ENCODE results near the gene EXOC7. TPM values are rescaled to one million over a fixed set of nuclear protein-coding genes. Genes with fewer than 3 reads are reported as not detected.

EXOC7 gene
- total RNA-seq, 1 donor from 2014 or later = 80.1 TPM

DNA sequence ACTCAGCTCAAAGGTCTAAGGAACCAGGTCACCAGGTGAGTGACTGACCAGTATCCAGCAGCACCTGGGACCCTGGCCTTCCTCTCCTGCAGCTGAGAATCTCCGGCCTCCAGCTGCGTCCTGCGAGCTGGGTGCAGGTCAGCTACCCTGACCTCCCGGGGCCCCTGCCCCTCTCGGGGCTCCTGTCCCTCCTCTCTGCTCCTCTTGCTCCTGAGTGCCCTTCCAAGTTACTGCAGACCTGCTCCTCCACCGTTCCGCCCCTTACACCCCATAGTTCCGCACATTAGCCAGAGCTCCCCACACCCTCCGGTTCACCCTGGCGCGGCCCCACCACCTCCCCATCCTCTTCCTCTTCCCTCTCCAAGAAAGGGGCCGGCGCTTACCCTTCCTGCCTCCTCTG, 26.9 kb upstream of the EXOC7 start:
- H3K27me3 ChIP-seq (ENCODE audit: control insufficient read depth, insufficient read depth, low read length) = peaks cover 6% of the 10 kb centered on the region
- TF ChIP-seq, protein P1, sequence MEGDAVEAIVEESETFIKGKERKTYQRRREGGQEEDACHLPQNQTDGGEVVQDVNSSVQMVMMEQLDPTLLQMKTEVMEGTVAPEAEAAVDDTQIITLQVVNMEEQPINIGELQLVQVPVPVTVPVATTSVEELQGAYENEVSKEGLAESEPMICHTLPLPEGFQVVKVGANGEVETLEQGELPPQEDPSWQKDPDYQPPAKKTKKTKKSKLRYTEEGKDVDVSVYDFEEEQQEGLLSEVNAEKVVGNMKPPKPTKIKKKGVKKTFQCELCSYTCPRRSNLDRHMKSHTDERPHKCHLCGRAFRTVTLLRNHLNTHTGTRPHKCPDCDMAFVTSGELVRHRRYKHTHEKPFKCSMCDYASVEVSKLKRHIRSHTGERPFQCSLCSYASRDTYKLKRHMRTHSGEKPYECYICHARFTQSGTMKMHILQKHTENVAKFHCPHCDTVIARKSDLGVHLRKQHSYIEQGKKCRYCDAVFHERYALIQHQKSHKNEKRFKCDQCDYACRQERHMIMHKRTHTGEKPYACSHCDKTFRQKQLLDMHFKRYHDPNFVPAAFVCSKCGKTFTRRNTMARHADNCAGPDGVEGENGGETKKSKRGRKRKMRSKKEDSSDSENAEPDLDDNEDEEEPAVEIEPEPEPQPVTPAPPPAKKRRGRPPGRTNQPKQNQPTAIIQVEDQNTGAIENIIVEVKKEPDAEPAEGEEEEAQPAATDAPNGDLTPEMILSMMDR (IDR thresholded peaks at IDR 0.05; ENCODE audit: insufficient read depth, low read length, poor library complexity, severe bottlenecking) = no peak
- DNase-seq (ENCODE audit: low read depth) = no peak
- H3K4me3 ChIP-seq (ENCODE audit: low read depth, low read length) = no peak overlapping the region
- no peaks in the 10 kb centered on the region for H3K36me3 ChIP-seq (ENCODE audit: control insufficient read depth, insufficient read depth, low read length)

DNA sequence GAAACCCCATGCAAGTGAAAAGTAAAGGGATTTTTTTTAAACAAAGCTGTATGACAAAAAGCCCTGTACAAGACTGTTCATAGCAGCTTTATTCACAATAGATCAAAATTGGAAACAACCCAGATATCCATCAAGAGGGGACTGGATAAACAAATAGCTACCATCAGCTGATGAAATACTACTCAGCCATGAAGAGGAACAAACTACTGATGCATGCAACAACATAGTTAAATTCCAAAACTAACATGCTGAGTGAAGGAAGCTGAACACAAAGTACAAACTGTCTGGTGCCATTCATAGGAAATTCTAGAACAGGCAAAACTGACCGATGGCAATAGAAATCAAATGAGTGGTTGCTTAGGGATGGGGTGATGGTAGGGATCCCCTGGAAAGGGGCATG, 22.3 kb upstream of the EXOC7 start:
- no peak for DNase-seq (ENCODE audit: low read depth)
- no peaks in the 10 kb centered on the region for H3K36me3 ChIP-seq (ENCODE audit: control insufficient read depth, insufficient read depth, low read length)
- TF ChIP-seq, protein P1 (IDR thresholded peaks at IDR 0.05; ENCODE audit: insufficient read depth, low read length, poor library complexity, severe bottlenecking) = no peak
- H3K27me3 ChIP-seq (ENCODE audit: control insufficient read depth, insufficient read depth, low read length) = no peaks in the 10 kb centered on the region
- H3K4me3 ChIP-seq (ENCODE audit: low read depth, low read length) = no peak overlapping the region

- TF ChIP-seq, protein P1 (IDR thresholded peaks at IDR 0.05; ENCODE audit: insufficient read depth, low read length, poor library complexity, severe bottlenecking) = no peak
- Histone ChIP-seq H3K4me3 (ENCODE audit: low read depth, low read length) (no peak overlapping the region), H3K36me3 (ENCODE audit: control insufficient read depth, insufficient read depth, low read length) (no peaks in the 10 kb centered on the region), H3K27me3 (ENCODE audit: control insufficient read depth, insufficient read depth, low read length) (no peaks in the 10 kb centered on the region)
- no peak for DNase-seq (ENCODE audit: low read depth)
Measured at GRCh38 chr17:76125391-76125675, 21.7 kb upstream of the EXOC7 start.

GRCh38 chr17:76124582-76125390, 21.2 kb upstream of the EXOC7 start:
- no peak overlapping the region for H3K4me3 ChIP-seq (ENCODE audit: low read depth, low read length)
- no peak for DNase-seq (ENCODE audit: low read depth)
- TF ChIP-seq, protein P1 (IDR thresholded peaks at IDR 0.05; ENCODE audit: insufficient read depth, low read length, poor library complexity, severe bottlenecking) = peak; percentile 28
- no peaks in the 10 kb centered on the region for H3K36me3 ChIP-seq (ENCODE audit: control insufficient read depth, insufficient read depth, low read length)
- H3K27me3 ChIP-seq (ENCODE audit: control insufficient read depth, insufficient read depth, low read length) = no peaks in the 10 kb centered on the region

- Histone ChIP-seq H3K36me3 (ENCODE audit: control insufficient read depth, insufficient read depth, low read length) (no peaks in the 10 kb centered on the region), H3K4me3 (ENCODE audit: low read depth, low read length) (no peak overlapping the region), H3K27me3 (ENCODE audit: control insufficient read depth, insufficient read depth, low read length) (no peaks in the 10 kb centered on the region)
- TF ChIP-seq, protein P1 (IDR thresholded peaks at IDR 0.05; ENCODE audit: insufficient read depth, low read length, poor library complexity, severe bottlenecking) = no peak
- no peak for DNase-seq (ENCODE audit: low read depth)
Measured at GRCh38 chr17:76123749-76124581, 20.4 kb upstream of the EXOC7 start.
